ENCODE data around the gene AKAP13.
"Not testable (repeated sequence)": the region's sequence is repeated elsewhere in the genome, so short reads cannot be mapped to it uniquely, and the experiment has no call there.

DNA sequence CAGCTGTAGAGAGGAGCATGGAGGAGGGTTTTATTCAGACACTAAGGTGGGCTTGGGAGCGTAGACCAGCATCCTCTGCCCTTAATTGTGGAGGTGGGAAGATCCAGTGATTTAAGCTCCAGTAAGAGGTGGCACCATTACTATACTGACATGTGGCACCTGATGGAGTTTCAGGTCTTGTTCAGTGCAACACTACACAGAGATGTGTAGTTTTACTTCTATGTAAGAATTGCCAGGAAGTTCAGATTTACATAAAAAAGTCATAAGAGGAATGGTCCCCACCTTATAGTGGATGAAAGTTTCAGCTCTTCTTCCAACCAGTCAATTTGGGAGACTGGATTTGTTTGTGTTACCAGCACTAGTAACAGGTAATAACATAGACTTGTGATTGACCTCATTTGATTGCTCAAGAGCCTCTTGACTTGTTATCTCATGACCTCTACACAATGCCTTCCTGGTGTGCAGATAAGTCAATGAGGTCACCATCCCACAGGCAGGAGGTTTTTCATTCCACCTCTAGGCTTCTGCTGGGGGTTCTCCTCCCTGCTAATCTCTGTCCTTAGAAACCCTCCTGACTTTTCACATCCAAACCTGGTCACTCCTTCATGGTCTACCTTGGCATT is 33.8 kb upstream of the AKAP13 start:
- TF ChIP-seq CTCF, POLR2A (IDR thresholded peaks at IDR 0.05): not testable (repeated sequence)
